ENCODE results near the gene WWP2.
A peak's percentile ranks its signal among the peaks of the same experiment; 100 is the strongest.
"Not testable (repeated sequence)": the region's sequence is repeated elsewhere in the genome, so short reads cannot be mapped to it uniquely, and the experiment has no call there.

Gene WWP2

GRCh38 chr16:69796285-69797118 lies 34.4 kb downstream of the WWP2 start:
- TF ChIP-seq CTCF (conservative IDR thresholded peaks at IDR 0.05; ENCODE audit: low read depth, low read length): peak; percentile 83
- peak; percentile 88 for DNase-seq (ENCODE audit: low read depth)
- no peak overlapping the region for H3K4me3 ChIP-seq (ENCODE audit: low read depth, low read length)

- peak overlapping the region; percentile 28 for H3K4me3 ChIP-seq (ENCODE audit: low read depth, low read length)
- DNase-seq (ENCODE audit: low read depth): peak; percentile 49
- TF ChIP-seq CTCF (conservative IDR thresholded peaks at IDR 0.05; ENCODE audit: low read depth, low read length): peak; percentile 81
These were observed 36.3 kb downstream of the WWP2 start for GRCh38 chr16:69798466-69798865.

GRCh38 chr16:69799611-69800031 lies 37.5 kb downstream of the WWP2 start:
- TF ChIP-seq CTCF (conservative IDR thresholded peaks at IDR 0.05; ENCODE audit: low read depth, low read length): no peak
- DNase-seq (ENCODE audit: low read depth): no peak
- H3K4me3 ChIP-seq (ENCODE audit: low read depth, low read length): no peak overlapping the region

GRCh38 chr16:69804297-69804696 lies 42.2 kb downstream of the WWP2 start:
- H3K4me3 ChIP-seq (ENCODE audit: low read depth, low read length): no peak overlapping the region
- DNase-seq (ENCODE audit: low read depth): no peak
- TF ChIP-seq CTCF (conservative IDR thresholded peaks at IDR 0.05; ENCODE audit: low read depth, low read length): no peak

- not testable (repeated sequence) for H3K4me3 ChIP-seq (ENCODE audit: low read depth, low read length)
These were observed 44.6 kb downstream of the WWP2 start for GRCh38 chr16:69806776-69807175.

GRCh38 chr16:69812688-69813014 lies 50.5 kb downstream of the WWP2 start:
- DNase-seq (ENCODE audit: low read depth): no peak
- TF ChIP-seq CTCF (conservative IDR thresholded peaks at IDR 0.05; ENCODE audit: low read depth, low read length): no peak
- H3K4me3 ChIP-seq (ENCODE audit: low read depth, low read length): no peak overlapping the region

More at GRCh38 chr16:69806776-69807175, 44.6 kb downstream of the WWP2 start:
- DNase-seq (ENCODE audit: low read depth): not testable (repeated sequence)

GRCh38 chr16:69814078-69814477 lies 51.9 kb downstream of the WWP2 start:
- TF ChIP-seq CTCF (conservative IDR thresholded peaks at IDR 0.05; ENCODE audit: low read depth, low read length): no peak
- no peak overlapping the region for H3K4me3 ChIP-seq (ENCODE audit: low read depth, low read length)

More at GRCh38 chr16:69814078-69814477, 51.9 kb downstream of the WWP2 start:
- DNase-seq (ENCODE audit: low read depth): no peak
